ENCODE results near the gene ANTXR2.

The ANTXR2 gene

DNA sequence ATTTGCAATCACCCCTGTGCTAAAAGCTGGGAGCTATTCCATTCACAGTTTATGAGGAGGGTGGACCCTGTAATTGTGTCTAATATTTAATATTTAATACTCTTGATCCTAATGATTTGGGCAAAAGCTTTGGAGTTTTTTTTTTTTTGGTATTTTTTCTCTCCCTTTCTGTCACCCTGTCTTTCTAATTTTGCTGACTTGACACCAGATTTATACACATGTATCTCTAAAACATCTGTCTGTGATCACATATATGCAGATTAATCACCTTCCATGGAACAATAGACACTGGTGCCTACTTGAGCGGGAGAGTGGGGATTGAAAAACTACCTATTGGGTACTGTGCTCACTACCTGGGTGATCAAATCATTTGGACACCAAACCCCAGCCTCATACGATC lies 18.7 kb upstream of the ANTXR2 start:
- DNase-seq = no peak

DNA sequence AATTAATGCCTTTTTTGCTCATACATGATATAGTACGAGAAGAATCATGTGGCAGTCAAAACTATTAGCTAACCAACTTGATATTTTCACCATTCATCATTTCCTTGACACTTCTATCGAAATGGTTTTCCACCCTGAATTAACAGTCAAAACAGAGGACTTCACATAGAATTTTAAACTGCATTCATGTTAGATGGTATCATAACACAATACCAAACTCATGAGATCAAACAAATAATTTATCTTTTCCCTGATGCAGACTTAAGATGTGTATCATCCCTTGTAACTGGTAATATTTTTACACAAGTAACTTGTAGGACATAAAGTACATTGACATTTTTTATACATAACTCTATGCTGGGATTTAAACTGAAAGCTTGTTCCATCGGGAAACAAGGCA lies 18.2 kb upstream of the ANTXR2 start:
- no peak for DNase-seq

GRCh38 chr4:80090090-80090489 lies 17.1 kb upstream of the ANTXR2 start:
- no peak for DNase-seq

DNA sequence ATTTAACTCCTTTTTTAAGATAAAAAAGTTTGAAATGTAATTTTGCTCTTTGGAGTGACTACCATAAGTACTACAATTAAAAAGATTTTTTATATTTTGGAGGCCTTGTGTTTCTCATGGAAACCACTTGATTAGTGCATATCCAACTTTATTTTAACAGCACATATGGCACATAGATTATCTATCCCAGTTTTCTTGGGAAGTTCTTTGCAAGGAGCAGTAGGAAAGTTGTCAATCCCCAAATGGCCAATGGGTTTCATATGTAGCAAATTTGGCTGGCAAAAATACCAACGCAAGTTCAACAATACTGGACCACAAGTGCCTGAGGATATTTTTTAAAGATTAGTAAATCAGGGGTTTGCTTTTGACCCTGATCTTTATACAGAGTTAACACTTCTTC lies 15.4 kb upstream of the ANTXR2 start:
- no peak for DNase-seq

DNA sequence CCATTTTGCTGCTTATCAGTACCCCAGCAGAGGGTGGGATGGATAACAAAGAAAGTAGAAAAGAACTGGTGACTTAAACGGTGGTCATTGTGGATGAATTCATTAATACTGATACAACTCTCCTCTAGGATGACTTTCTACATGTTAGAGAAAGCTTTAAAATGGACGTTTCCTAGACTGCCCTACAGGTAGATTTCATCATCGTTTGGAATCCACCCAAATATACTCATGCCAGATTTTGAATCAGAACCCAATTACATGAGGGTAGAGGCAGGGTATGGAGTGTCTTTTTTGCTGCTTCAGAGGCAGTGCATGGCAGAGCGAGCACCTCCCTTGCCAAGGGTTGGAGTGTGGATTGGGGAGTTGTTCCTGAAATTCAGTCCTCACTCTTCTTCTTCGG lies 13.3 kb upstream of the ANTXR2 start:
- no peak for DNase-seq

DNA sequence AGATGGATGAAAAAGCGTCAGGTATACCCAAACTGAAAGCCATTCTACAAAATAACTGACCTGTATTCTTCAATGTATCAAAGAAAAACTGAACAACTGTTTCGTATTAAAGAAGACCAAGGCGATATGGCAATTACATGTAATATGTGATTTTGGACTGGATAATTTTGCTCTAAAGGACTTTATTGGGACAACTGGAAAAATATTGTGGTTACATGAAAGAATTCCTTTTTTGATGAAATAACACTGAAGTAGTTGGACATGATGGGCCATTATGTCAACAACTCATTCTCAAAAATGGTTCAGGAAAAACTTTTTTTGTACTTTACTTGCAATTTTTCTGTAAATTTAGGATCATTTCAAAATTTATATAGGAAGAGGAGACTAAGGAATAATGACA lies 12.1 kb upstream of the ANTXR2 start:
- no peak for DNase-seq

DNA sequence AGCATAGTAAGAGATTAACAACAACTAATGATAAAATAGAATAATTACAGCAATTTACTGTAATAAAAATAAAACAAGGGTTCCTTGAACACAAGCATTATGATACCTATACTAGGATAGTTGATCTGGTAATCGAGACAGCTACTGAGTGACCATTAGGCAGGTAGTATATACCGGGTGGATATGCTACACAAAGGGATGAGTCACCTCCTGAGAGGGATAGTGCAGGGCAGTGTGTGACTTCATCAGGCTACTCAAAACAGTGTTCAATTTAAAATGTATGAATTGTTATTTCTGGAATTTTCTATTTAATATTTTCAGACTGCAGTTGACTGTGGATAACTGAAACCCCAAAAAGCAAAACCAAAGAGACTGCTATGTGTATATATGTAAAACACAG lies 9.7 kb upstream of the ANTXR2 start:
- peak; percentile 47 for DNase-seq

- no peak for DNase-seq
Measured at GRCh38 chr4:80081566-80081965, 8.5 kb upstream of the ANTXR2 start.

GRCh38 chr4:80079255-80079923 lies 6.4 kb upstream of the ANTXR2 start:
- DNase-seq = no peak

GRCh38 chr4:80078346-80079092 lies 5.5 kb upstream of the ANTXR2 start:
- no peak for DNase-seq

DNA sequence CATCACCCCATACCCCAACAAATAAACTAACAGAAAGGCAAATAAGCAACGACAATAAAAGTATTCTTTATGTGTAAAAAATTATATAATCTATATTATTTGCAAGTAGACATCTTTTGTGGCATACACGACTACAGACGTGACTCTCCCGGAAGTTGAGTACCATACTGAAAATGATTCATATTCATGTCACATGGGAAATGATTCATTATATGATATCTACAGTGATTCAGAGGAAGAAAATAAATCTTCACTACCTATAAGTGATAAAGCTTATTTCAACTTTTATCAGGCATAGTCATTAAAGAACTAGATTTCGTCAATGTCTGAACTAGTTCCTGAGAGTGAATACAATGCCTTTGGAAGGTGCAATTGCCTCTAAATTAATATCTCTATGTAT lies 4.6 kb upstream of the ANTXR2 start:
- no peak for DNase-seq

GRCh38 chr4:80076681-80077080 lies 3.7 kb upstream of the ANTXR2 start:
- no peak for DNase-seq

DNA sequence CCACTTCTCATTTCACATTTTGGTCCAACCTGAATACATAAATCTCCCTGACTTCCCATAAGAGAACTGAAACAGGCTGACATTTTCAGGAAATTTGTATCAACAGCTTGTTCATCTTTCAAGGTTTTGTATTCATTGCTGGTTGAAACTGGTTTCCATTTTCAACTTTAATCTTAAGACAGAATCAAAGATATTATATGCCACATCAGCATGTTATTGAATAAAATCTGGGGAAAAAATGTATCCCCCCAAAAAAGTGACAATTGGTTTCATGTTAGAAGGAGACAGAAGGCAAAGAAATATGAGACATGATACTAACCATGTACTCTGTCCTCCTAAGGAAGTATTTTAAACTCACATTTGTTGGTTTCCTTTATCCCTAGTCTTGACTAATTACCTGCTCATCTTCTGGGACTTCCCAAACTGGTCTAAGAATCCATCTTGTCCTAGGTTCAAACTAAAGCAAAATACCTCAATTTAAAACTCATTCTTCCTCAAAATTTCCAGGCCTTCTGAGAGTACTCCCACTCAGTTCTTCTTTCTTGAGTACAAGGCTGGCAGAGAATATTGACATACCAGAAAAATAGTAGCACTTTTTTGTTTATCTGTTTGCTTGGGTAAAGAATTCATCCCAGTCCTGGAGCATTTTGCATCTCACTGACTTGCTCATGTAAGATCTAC lies 3.1 kb upstream of the ANTXR2 start:
- no peak for DNase-seq

DNA sequence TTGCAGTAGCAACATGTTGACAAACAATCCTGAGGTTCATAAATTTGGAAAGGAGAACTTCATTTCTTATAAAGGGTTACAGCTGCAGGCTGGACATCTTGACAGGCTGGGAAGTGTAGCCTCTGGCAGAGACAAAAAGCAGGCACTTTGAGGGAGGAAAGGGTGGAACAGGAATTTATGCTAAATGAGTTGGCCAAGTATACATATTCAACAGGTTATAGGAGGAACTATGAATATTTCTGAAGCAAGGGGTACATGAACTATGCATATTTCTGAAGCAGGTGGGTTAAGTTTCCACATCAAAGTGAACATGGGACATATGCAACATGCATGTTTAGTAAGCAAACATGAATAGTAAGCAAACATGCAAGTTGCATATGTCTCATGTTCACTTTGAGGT lies 1.6 kb upstream of the ANTXR2 start:
- no peak for DNase-seq

- no peak for DNase-seq
Measured at GRCh38 chr4:80074069-80074468, 1.0 kb upstream of the ANTXR2 start.

GRCh38 chr4:80073473-80074008 lies 512 bp upstream of the ANTXR2 start:
- no peak for DNase-seq

DNA sequence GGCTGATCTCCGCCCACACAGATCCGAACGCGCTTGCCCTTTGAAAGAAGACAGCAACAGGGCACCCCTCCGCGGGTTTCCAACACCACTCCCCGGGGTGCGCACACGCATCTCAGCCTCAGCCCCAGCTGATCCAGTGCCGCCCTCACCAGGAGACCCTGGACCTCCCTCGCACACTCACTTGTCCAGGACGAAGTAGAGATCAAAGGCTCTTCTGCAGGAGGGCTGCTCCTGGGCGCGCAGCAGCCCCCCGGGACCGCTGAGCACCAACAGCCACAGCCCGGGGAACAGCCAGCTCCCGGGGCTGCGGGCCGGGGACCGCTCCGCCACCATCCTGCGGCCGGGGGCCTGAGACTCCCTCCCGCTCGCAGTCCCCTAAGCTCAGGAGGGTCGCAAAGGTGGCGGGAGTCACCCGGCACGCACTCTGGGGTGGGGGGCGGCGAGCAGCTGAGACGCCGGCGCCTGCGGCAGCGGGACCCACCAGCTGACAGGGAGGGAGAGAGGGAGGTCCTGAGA lies 743 bp downstream of the ANTXR2 start:
- peak; percentile 66 for DNase-seq

- peak; percentile 57 for DNase-seq
Measured at GRCh38 chr4:80071604-80072227, 1.3 kb downstream of the ANTXR2 start.

GRCh38 chr4:80070880-80071603 lies 2.0 kb downstream of the ANTXR2 start:
- peak; percentile 50 for DNase-seq

GRCh38 chr4:80069837-80070731 lies 2.9 kb downstream of the ANTXR2 start:
- DNase-seq = no peak

GRCh38 chr4:80069108-80069836 lies 3.8 kb downstream of the ANTXR2 start:
- DNase-seq = no peak
